KG1 (cell line): ENCODE measurements around the gene FLT3.
"Not testable (repeated sequence)": the region's sequence is repeated elsewhere in the genome, so short reads cannot be mapped to it uniquely, and the experiment has no call there.

Experiments used
- DNase-seq: peaks from one replicate; lab custom pipeline; 2025; lab: John Stamatoyannopoulos, UW

Gene FLT3

GRCh38 chr13:27971776-27972477 is 128.4 kb downstream of the FLT3 start:
- DNase-seq, result no peak

DNA sequence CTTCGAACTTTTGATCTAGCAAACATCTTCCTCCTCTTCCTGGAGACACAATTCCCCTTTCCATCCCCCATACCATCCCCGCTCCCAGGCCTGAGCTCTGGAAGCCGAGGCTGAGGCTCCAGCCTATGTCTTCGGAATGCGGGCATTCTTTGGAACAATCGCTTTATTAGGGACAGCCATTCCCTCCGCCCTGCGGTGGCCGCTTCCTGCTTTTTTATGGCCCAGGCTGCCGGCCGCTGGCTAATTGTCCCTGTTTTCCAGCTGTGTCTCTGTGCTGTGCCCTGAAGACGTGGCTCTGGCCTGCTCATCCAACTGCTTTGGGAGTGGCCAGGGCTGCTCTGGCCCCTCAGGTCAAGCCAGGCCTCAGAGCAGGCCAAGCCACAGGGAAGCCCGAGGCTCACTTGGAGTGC is 129.1 kb downstream of the FLT3 start:
- DNase-seq, result no peak

GRCh38 chr13:27970382-27971235 is 129.8 kb downstream of the FLT3 start:
- no peak for DNase-seq

DNA sequence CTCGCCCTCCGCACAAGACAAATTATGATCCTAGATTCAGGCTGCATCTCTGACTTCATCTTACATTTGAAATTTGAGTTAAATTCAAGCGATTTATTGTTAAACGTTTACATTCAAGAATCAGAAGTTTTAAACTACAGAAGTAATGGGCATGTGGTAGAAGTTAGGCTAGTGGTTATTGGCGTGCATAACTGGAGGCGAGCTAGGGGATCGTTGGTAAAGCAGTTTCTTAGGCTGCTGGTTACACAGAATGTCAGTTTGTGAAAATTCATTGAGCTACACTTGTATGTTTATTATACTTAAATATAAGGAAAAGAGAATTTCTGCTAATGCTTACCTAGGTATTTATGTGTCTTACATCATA is 130.5 kb downstream of the FLT3 start:
- DNase-seq, result no peak

DNA sequence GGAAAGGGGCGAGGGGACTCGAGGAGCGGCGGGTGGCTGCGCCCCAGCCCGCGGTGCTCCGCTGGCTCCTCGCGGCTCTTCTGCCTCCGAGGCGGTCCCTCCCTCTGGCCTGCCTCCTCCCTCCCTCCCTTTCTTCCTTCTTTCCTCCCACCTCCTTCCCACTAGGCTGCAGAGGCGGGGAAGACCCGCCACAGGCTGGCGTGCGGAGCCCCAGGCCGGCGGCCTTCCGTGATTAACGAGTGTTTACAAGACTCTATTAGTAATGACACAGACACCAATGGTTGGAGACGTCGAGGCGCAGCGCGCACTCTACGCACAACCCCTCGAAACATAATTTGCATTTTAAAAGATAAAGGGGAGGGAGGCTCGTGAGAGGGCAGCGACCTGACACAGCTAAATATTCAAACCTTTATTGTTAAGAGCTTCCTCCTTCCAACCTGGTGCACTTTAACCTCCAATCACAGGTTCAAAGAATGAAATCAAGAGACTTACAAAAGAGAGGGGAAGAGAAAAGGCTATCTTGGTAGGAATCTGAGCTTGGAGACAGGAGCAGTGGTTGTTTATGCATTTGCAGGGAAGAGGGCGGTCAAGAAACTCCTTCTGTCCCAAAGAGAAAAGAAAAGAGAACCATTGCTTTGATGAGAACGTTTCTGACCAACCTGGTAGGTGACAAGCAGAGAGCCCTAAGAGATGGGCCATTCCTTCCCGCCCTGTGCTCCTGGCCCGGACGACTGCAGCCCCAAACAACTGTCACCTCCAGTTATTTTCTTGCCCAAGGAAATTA is 131.1 kb downstream of the FLT3 start, which contains the start of gene CDX2:
TSS of gene CDX2 (minus strand) at position 234 of the 784 bp plus-strand sequence. CDS start 309 bp downstream, outside the sequence.
- no peak for DNase-seq

DNA sequence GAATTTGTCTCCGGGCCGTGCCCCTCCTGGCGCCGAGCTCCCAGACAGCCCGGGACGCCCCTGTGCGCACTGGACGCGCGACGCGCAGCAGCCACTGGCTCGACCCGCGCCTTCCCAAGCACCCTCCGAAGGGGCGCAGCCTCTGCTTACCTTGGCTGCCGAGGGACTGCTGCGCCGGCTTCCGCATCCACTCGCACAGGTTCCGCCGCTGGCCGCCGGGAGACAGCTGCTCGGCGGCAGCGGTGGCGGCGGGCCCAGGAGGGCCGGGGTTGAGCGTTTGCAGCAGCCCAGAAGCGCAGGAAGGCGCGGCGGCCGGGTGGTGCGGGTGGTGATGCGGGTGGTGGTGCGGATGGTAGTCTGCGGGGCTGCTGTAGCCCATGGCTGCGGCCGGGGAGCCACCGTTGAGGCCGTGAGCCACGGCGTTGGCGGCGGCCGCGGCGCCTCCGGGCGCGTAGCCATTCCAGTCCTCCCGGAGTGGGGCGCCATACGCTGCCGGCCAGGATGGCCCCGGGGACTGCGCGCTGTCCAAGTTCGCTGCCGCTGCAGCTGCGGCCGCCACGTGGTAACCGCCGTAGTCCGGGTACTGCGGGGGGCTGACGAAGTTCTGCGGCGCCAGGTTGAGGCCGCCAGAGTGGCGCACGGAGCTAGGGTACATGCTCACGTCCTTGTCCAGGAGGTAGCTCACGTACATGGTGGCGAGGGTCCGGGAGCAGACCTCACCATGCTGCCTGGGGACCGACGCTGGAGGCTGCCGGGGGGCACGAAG is 131.9 kb downstream of the FLT3 start:
- DNase-seq, result no peak

DNA sequence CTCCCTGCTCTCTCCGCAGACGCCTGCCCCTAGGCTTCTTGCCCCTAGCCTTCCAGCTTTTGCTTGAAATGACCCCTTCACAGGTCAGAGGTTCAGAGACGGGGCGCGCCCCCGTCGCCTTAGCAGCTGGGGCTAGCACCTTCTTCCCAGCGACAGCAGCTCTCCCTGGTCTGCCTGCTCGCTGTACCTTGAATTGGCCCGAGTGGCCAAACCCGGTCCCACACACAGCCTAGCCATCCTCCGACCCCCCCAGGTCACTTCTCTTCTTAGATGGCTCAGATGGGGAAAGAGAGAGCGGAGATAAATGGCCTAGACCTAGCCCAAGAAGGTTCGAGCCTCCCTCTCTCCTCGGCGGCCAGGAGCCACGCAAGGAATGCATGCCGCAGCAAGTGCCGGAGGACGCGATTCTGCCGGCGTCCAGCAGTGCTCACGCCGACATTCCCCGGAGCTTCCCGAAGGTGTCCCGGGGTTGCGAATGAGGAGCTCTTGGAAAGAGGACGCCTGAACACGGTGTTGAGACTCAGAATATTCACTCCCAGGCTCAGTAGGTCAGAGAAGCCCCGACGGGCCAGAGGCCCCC is 132.6 kb downstream of the FLT3 start:
- DNase-seq, result no peak

- no peak for DNase-seq
Observed at GRCh38 chr13:27967203-27967735, 133.1 kb downstream of the FLT3 start.

DNA sequence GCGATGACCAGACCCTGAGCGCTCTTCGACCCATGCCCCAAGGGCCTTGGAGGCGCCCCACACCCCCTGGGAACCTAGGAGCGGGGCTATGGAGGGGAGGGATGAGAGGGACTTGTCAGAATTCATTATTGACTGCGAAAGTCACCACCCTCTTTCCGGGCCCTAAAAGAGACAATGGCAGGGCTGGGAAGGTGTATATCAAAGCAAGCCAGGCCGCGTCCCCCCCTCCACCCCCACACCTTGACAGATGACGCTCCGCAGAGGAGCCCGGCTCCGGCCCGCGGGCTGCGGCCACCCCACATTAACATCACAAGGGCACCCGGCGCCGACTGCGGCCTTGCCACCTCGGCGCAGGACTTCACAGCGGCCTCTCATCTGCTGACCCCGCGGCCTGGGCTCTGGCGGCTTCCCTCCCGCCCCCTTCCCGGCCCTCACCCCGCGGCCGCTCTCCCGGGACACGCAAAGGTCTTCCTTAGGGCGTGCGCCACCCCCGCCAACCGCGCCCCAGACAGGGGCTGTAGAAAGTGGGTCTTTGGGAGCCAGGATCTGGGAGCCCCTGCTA is 133.7 kb downstream of the FLT3 start:
- DNase-seq, result no peak

GRCh38 chr13:27965740-27966640 is 134.4 kb downstream of the FLT3 start:
- DNase-seq, result no peak

DNA sequence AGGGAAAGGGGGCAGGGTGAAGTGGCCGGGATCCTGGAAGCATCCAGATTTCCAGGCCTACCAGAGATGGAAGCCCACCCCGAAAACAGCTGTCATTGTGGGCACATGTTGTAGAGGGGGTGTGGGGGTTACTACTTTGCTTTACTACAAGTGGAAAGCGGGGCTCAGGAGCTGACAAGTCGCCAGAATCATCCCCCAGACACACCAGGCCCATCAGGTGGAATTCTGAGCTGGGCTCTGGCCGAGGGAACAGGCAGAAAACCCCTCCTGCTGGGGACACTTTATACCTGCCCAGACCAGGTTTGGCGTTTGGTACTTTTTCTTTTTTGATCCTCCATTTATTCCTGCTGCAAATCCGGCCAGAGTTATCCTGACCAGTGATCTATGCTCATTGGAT is 135.0 kb downstream of the FLT3 start:
- DNase-seq, result no peak

DNA sequence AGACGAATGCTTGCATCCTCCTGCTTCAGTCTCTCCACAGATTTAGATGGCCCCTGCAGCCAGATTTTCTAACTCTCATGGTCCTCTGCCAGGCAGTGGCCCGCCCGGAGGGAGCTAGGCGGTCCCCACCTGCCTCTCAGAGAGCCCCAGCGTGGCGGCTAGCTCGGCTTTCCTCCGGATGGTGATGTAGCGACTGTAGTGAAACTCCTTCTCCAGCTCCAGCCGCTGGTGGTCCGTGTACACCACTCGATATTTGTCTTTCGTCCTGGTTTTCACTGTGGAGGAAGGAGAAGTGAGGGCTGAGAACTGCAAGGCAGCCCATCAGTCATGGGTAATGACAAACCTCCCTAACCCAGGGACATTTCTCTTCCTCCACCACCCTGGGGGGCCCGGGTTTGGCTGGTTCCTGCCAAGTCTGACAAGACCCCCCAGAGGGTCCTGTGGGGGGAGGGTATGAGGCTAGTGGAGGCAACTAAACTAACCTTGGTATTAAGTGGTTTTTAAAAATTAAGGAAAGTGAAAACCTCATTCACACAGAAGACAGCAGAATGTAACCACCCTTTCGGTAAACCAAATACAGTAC is 135.5 kb downstream of the FLT3 start:
- DNase-seq, result no peak

- DNase-seq, result not testable (repeated sequence)
Observed at GRCh38 chr13:27964206-27964605, 136.2 kb downstream of the FLT3 start.

GRCh38 chr13:27963491-27963890 is 136.9 kb downstream of the FLT3 start:
- no peak for DNase-seq

DNA sequence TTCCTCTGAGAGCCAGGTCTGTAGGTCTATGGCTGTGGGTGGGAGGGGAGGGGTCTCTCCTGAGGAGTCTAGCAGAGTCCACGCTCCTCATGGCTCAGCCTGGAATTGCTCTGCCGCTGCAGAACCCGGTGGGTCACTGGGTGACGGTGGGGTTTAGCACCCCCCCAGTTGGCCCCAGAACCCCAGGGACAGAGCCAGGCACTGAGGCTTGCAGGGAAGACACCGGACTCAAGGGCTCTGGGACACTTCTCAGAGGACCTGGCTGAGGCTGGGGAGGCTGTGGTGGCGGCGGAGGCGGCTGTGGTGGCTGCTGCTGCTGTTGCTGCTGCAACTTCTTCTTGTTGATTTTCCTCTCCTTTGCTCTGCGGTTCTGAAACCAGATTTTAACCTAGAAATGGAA is 137.4 kb downstream of the FLT3 start:
- no peak for DNase-seq

DNA sequence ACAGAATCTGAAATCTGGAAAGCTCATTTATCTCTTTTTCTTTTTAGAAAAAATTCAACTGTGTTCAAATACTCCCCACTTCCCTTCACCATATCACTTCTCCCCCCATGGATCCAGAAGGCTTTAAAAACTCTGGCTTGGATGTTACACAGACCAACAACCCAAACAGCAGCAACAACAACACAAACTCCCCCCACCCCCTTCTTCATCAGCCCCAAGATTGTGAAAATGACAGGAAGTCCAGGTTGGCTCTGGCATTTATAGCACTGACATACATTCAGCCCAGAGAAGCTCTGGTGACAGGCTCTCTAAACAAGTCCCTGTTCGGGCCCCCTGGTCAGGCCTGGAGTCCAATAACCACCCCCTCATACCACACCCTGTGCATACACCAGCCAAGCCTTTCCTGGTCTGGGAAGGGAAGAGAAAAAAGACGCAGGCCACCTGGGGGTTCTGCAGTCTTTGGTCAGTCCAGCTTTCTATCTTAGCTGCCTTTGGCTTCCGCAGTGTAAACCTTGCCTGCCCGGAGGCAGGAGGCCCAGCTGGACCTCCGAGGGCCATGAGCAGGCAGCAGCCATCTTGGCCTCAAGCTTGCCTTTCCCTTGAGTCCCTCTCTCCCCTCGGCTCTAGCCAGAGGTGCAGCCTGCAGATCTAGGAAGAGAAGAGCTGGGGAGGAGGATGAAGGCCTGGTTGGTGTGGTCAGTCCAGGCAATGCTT is 138.1 kb downstream of the FLT3 start:
- DNase-seq, result no peak

- no peak for DNase-seq
Observed at GRCh38 chr13:27961227-27962085, 138.9 kb downstream of the FLT3 start.
